Measurements from ENCODE around the gene PTPRN2.

GRCh38 chr7:157646551-157646950 lies 941.1 kb downstream of the PTPRN2 start:
- TF ChIP-seq GATA3 (IDR thresholded peaks at IDR 0.05; ENCODE audit: low read depth, low read length): no peak
- TF ChIP-seq GATA2 (IDR thresholded peaks at IDR 0.05; ENCODE audit: low read depth, low read length): no peak

All from SH-SY5Y (cell line).